IMR-90 (cell line): ENCODE measurements around the gene VEZT. TPM values are rescaled to one million over a fixed set of nuclear protein-coding genes. Genes with fewer than 3 reads are reported as not detected.

ENCODE experiments used
- ATAC-seq: fragments of 200-7000 bp; cut with Tn5 transposase; 2 replicates; pipeline ENCODE4 v1.9.1; 2020; ENCODE audit warnings: low read depth, mild to moderate bottlenecking, moderate library complexity
- BruUV-seq: library from RNA; stranded (reverse); fragments of 400-500 nt; replicated peaks from 2 replicates; lab custom pipeline; 2021; lab: Mats Ljungman, UMichigan
- CTCF ChIA-PET: fragments of 300-600 bp; formaldehyde crosslinking; extraction: SDS; loops from one replicate; lab custom pipeline; 2021; ENCODE audit warnings: antibody characterized with exemption; lab: Yijun Ruan, JAX
- POLR2A ChIA-PET: fragments of 300-600 bp; sonication (Branson Sonifier 250); formaldehyde crosslinking; loops from one replicate; lab custom pipeline; 2022; ENCODE audit warnings: antibody characterized with exemption; ENCODE audit not compliant: unreplicated experiment; lab: Charles Lee
- DNase-seq: peaks from one replicate; pipeline ENCODE4 v3.0.0; 2013
- H2AFZ ChIP-seq: replicated peaks from 2 replicates; pipeline ENCODE3; 2013; ENCODE audit warnings: low read length, mild to moderate bottlenecking; ENCODE audit not compliant: poor library complexity
- H2AK5ac ChIP-seq: 2 replicates; pipeline ENCODE4 v1.6.1; 2013; ENCODE audit warnings: low read depth, low read length, inconsistent platforms
- H2AK9ac ChIP-seq: replicated peaks from 2 replicates; pipeline ENCODE3; 2013; ENCODE audit warnings: mild to moderate bottlenecking, low read depth, low read length, moderate library complexity; ENCODE audit not compliant: poor library complexity
- H2BK120ac ChIP-seq: 2 replicates; pipeline ENCODE4 v1.6.1; 2013; ENCODE audit warnings: low read depth, low read length, inconsistent platforms
- H2BK15ac ChIP-seq: 3 replicates; pipeline ENCODE4 v1.6.1; 2013; ENCODE audit warnings: low read depth, low read length, inconsistent platforms
- H2BK20ac ChIP-seq: 2 replicates; pipeline ENCODE4 v1.6.1; 2013; ENCODE audit warnings: low read depth, mild to moderate bottlenecking, inconsistent platforms, low read length, moderate library complexity
- H2BK5ac ChIP-seq: 2 replicates; pipeline ENCODE4 v1.6.1; 2013; ENCODE audit warnings: mild to moderate bottlenecking, low read depth, low read length, inconsistent platforms; ENCODE audit not compliant: poor library complexity, severe bottlenecking
- H3K14ac ChIP-seq: replicated peaks from 2 replicates; pipeline ENCODE4 v1.6.1; 2013; ENCODE audit warnings: low read depth, low read length, inconsistent platforms
- H3K18ac ChIP-seq: 2 replicates; pipeline ENCODE4 v1.6.1; 2013; ENCODE audit warnings: low read depth, low read length, control low read depth
- H3K23ac ChIP-seq: 2 replicates; pipeline ENCODE4 v1.6.1; 2013; ENCODE audit warnings: low read depth, low read length, inconsistent platforms
- H3K27ac ChIP-seq: 2 replicates; pipeline ENCODE4 v1.5.1; 2013; ENCODE audit warnings: mild to moderate bottlenecking, control low read depth, low read length; ENCODE audit not compliant: insufficient read depth
- H3K27me3 ChIP-seq: 2 replicates; pipeline ENCODE4 v1.6.1; 2013; ENCODE audit warnings: low read length; ENCODE audit not compliant: control insufficient read depth, insufficient read depth
- H3K36me3 ChIP-seq: 2 replicates; pipeline ENCODE4 v1.6.1; 2013; ENCODE audit warnings: low read length, mixed read lengths; ENCODE audit not compliant: control insufficient read depth, insufficient read depth
- H3K4ac ChIP-seq: 2 replicates; pipeline ENCODE4 v1.6.1; 2013; ENCODE audit warnings: low read depth, low read length, inconsistent platforms
- H3K4me1 ChIP-seq: 2 replicates; pipeline ENCODE4 v1.6.1; 2013; ENCODE audit warnings: low read length, mixed read lengths; ENCODE audit not compliant: control insufficient read depth, insufficient read depth
- H3K4me2 ChIP-seq: 2 replicates; pipeline ENCODE4 v1.6.1; 2013; ENCODE audit warnings: low read depth, mild to moderate bottlenecking, control low read depth, low read length, moderate library complexity
- H3K4me3 ChIP-seq: 2 replicates; pipeline ENCODE4 v1.5.1; 2013; ENCODE audit warnings: low read depth, mild to moderate bottlenecking, control low read depth, low read length, moderate library complexity; ENCODE audit not compliant: insufficient read depth
- H3K56ac ChIP-seq: 2 replicates; pipeline ENCODE4 v1.6.1; 2013; ENCODE audit warnings: low read length, inconsistent platforms; ENCODE audit not compliant: insufficient read depth; ENCODE audit errors: extremely low read depth
- H3K79me1 ChIP-seq, 2 experiments: 2 replicates each; pipeline ENCODE4 v1.6.1; 2013; ENCODE audit warnings: low read length in 2 of 2, inconsistent platforms in 1 of 2, low read depth in 1 of 2
- H3K9ac ChIP-seq: 2 replicates; pipeline ENCODE4 v1.6.1; 2013; ENCODE audit warnings: low read depth, low read length, control low read depth
- H3K9me1 ChIP-seq: 2 replicates; pipeline ENCODE4 v1.6.1; 2013; ENCODE audit warnings: low read length, inconsistent platforms; ENCODE audit not compliant: insufficient read depth
- H3K9me3 ChIP-seq: 2 replicates; pipeline ENCODE4 v1.6.1; 2013; ENCODE audit warnings: low read length; ENCODE audit not compliant: control insufficient read depth, insufficient read depth
- H4K20me1 ChIP-seq: 2 replicates; pipeline ENCODE4 v1.6.1; 2013; ENCODE audit warnings: low read length, inconsistent platforms; ENCODE audit not compliant: insufficient read depth
- H4K5ac ChIP-seq: 2 replicates; pipeline ENCODE4 v1.6.1; 2013; ENCODE audit warnings: mild to moderate bottlenecking, low read depth, low read length, control low read depth
- H4K8ac ChIP-seq, 2 experiments: 2 replicates each; pipeline ENCODE4 v1.6.1; 2013; ENCODE audit warnings: low read depth in 2 of 2, low read length in 2 of 2, control low read depth in 1 of 2, inconsistent platforms in 1 of 2
- H4K91ac ChIP-seq: 2 replicates; pipeline ENCODE4 v1.6.1; 2013; ENCODE audit warnings: low read depth, low read length, inconsistent platforms; ENCODE audit not compliant: insufficient read depth
- CEBPB ChIP-seq: IDR thresholded peaks from 2 replicates; pipeline ENCODE4 v1.6.1; 2012; ENCODE audit warnings: low read depth, low read length, improper control_type of control experiment
- CHD1 ChIP-seq: IDR thresholded peaks from 2 replicates; pipeline ENCODE4 v1.6.1; 2012; ENCODE audit warnings: low read depth, low read length, improper control_type of control experiment
- CTCF ChIP-seq: conservative IDR thresholded peaks from 2 replicates; pipeline ENCODE4 v1.5.1; 2012; ENCODE audit warnings: mild to moderate bottlenecking, low read depth, low read length, improper control_type of control experiment
- FOS ChIP-seq: fragments of 150-350 bp; IDR thresholded peaks from 2 replicates; pipeline ENCODE4 v1.6.1; 2016; ENCODE audit warnings: low read depth, low read length
- MAFK ChIP-seq: IDR thresholded peaks from 2 replicates; pipeline ENCODE4 v1.6.1; 2012; ENCODE audit warnings: low read depth, low read length, improper control_type of control experiment
- MXI1 ChIP-seq: IDR thresholded peaks from 2 replicates; pipeline ENCODE4 v1.6.1; 2012; ENCODE audit warnings: low read depth, mild to moderate bottlenecking, low read length, moderate library complexity, borderline replicate concordance
- NFE2L2 ChIP-seq: fragments of 150-350 bp; IDR thresholded peaks from 2 replicates; pipeline ENCODE4 v1.6.1; 2016; ENCODE audit warnings: low read depth, mild to moderate bottlenecking, low read length
- POLR2A ChIP-seq: IDR thresholded peaks from 2 replicates; pipeline ENCODE4 v1.6.1; 2012; ENCODE audit warnings: mild to moderate bottlenecking, low read depth, low read length
- RAD21 ChIP-seq: IDR thresholded peaks from 2 replicates; pipeline ENCODE4 v1.6.1; 2012; ENCODE audit warnings: low read length, improper control_type of control experiment
- RFX5 ChIP-seq: IDR thresholded peaks from 2 replicates; pipeline ENCODE4 v1.8.0; 2012; ENCODE audit warnings: low read depth, mild to moderate bottlenecking, low read length, moderate library complexity
- SMC3 ChIP-seq: fragments of 150-350 bp; IDR thresholded peaks from 2 replicates; pipeline ENCODE4 v1.6.1; 2016; ENCODE audit warnings: low read depth, mild to moderate bottlenecking, antibody characterized with exemption, low read length, moderate library complexity
- WGBS, 2 experiments: methylation state at CpG; one replicate each; pipeline versions ENCODE4 v1.1.5 to v1.1.7; 2013; ENCODE audit warnings: missing lambda C conversion rate in 2 of 2; ENCODE audit not compliant: insufficient read length in 1 of 2; ENCODE audit errors: extremely low coverage in 2 of 2; 5-methylcytosine and 5-hydroxymethylcytosine counted together
- dilution Hi-C: fragments of 300-500 bp; cut with HindIII; formaldehyde crosslinking; loops from one replicate; pipeline ENCODE4 v1.14.3; 2018; ENCODE audit warnings: low sequenced_read_pairs; ENCODE audit not compliant: unreplicated experiment
- in situ Hi-C: fragments of 300-500 bp; cut with MboI; formaldehyde crosslinking; loops from 3 replicates; pipeline ENCODE4 v1.14.3; 2019; ENCODE audit warnings: low sequenced_read_pairs, inconsistent platforms, mixed read lengths
- intact Hi-C: fragments of 100-400 bp; cut with micrococcal nuclease; formaldehyde crosslinking; loops from 2 replicates; pipeline ENCODE4 v1.10.0; 2022
- polyA plus RNA-seq, 3 experiments: library from polyadenylated mRNA; depleted of rRNA; stranded (reverse); fragments of >200 nt; gene quantifications; 2 replicates each; pipeline ENCODE4 v1.2.3, GENCODE V29; 2012; ENCODE audit warnings: low replicate concordance in 1 of 3
- total RNA-seq: library from RNA; depleted of rRNA; stranded (reverse); fragments of >200 nt; gene quantifications from 2 replicates; pipeline ENCODE4 v1.2.3, GENCODE V29; 2012

VEZT gene
- total and polyA plus RNA-seq, 2 of the 4 experiments (the other 2 are of a cell fraction) = 54.5 to 90.2 TPM

DNA sequence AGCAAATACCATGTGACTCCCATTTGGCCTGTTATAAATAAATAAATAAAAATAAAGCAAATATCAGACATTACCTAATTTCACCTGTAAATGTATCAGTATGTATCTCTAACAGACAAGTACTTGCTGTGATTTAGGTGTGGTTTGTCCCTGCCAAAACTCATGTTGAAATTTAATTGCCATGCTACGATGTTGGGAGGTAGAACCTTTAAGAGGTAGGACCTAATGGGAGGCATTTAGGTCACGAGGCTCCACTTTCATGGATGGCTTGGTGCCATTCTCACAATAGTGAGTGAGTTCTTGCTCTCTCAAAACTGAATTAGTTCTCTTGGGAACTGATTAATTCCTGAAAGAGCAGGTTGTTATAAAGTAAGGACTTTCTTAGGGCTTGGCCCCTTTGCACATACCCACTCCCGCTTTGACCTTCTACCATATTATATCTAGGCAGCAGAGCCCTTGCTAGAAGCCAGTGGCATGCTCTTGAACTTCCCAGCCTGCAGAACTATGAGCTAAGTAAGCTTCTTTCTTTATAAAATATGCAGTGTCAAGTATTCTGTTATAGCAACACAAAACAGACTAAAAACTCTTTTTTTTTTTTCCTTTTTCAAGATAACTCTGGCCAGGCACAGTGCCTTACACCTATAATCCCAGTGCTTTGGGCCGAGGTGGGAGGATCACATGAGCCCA is 26.0 kb downstream of the VEZT start:
- H3K79me1 ChIP-seq = peaks cover 27 to 58% of the 10 kb centered on the region in 2 experiments
- no peak overlapping the region for H2BK15ac ChIP-seq
- H3K56ac ChIP-seq = no peak overlapping the region
- H2BK120ac ChIP-seq = no peak overlapping the region
- 0 out of 2 replicates have a peak overlapping the region, but pooled peaks have one; percentile 33 for H3K23ac ChIP-seq
- no peak overlapping the region for H4K8ac ChIP-seq
- H3K9me1 ChIP-seq = peaks cover 11% of the 10 kb centered on the region
- H4K20me1 ChIP-seq = 0 out of 2 replicates have a peak, but pooled peaks cover 3% of the 10 kb centered on the region
- H3K4me1 ChIP-seq = peaks cover 5% of the 10 kb centered on the region
- H3K9ac ChIP-seq = no peak overlapping the region
- WGBS, 2 experiments = no CpG with 5 or more reads among the region's 4 CpGs
- peaks cover 7% of the 10 kb centered on the region for H3K36me3 ChIP-seq
- in situ Hi-C loops = no loop called here
- H3K27me3 ChIP-seq = no peaks in the 10 kb centered on the region
- H2BK20ac ChIP-seq = no peak overlapping the region
- POLR2A ChIA-PET = interaction anchor here (0.6 kb wide), 1 partner anchor 230 kb away, joined by 7 read pairs; the partner anchor contains the start of gene METAP2
- H3K14ac ChIP-seq = no peak overlapping the region
- TF ChIP-seq NFE2L2 (no peak), MAFK (no peak), SMC3 (no peak), CHD1 (no peak), FOS (no peak), MXI1 (no peak), RAD21 (no peak), CTCF (no peak), RFX5 (no peak), POLR2A (no peak), CEBPB (no peak)
- H3K4ac ChIP-seq = no peak overlapping the region
- no peak overlapping the region for H3K4me3 ChIP-seq
- CTCF ChIA-PET = interaction anchor here (0.6 kb wide), 1 partner anchor 943 kb away, joined by 3 read pairs; no protein-coding TSS in a partner anchor
- H2AK5ac ChIP-seq = no peak overlapping the region
- intact Hi-C loops = no loop called here
- H4K5ac ChIP-seq = no peak overlapping the region
- H3K18ac ChIP-seq = no peak overlapping the region
- H4K91ac ChIP-seq = no peak overlapping the region
- no peak overlapping the region for H3K27ac ChIP-seq
- dilution Hi-C loops = no loop called here
- H3K9me3 ChIP-seq = no peaks in the 10 kb centered on the region
- no peak overlapping the region for H2AK9ac ChIP-seq
- ATAC-seq = no peak
- H2AFZ ChIP-seq = no peak overlapping the region
- no TSS peak for BruUV-seq
- no peak for DNase-seq
- no peak overlapping the region for H2BK5ac ChIP-seq
- no peak overlapping the region for H3K4me2 ChIP-seq
